NCI-H524 treated with DMSO at 0.1 percent for 48 hours (cell line): Measurements from ENCODE around the gene ANLN.

ENCODE experiments used
- DNase-seq: peaks from one replicate; lab custom pipeline; 2025; lab: John Stamatoyannopoulos, UW

Gene ANLN, protein sequence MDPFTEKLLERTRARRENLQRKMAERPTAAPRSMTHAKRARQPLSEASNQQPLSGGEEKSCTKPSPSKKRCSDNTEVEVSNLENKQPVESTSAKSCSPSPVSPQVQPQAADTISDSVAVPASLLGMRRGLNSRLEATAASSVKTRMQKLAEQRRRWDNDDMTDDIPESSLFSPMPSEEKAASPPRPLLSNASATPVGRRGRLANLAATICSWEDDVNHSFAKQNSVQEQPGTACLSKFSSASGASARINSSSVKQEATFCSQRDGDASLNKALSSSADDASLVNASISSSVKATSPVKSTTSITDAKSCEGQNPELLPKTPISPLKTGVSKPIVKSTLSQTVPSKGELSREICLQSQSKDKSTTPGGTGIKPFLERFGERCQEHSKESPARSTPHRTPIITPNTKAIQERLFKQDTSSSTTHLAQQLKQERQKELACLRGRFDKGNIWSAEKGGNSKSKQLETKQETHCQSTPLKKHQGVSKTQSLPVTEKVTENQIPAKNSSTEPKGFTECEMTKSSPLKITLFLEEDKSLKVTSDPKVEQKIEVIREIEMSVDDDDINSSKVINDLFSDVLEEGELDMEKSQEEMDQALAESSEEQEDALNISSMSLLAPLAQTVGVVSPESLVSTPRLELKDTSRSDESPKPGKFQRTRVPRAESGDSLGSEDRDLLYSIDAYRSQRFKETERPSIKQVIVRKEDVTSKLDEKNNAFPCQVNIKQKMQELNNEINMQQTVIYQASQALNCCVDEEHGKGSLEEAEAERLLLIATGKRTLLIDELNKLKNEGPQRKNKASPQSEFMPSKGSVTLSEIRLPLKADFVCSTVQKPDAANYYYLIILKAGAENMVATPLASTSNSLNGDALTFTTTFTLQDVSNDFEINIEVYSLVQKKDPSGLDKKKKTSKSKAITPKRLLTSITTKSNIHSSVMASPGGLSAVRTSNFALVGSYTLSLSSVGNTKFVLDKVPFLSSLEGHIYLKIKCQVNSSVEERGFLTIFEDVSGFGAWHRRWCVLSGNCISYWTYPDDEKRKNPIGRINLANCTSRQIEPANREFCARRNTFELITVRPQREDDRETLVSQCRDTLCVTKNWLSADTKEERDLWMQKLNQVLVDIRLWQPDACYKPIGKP

DNA sequence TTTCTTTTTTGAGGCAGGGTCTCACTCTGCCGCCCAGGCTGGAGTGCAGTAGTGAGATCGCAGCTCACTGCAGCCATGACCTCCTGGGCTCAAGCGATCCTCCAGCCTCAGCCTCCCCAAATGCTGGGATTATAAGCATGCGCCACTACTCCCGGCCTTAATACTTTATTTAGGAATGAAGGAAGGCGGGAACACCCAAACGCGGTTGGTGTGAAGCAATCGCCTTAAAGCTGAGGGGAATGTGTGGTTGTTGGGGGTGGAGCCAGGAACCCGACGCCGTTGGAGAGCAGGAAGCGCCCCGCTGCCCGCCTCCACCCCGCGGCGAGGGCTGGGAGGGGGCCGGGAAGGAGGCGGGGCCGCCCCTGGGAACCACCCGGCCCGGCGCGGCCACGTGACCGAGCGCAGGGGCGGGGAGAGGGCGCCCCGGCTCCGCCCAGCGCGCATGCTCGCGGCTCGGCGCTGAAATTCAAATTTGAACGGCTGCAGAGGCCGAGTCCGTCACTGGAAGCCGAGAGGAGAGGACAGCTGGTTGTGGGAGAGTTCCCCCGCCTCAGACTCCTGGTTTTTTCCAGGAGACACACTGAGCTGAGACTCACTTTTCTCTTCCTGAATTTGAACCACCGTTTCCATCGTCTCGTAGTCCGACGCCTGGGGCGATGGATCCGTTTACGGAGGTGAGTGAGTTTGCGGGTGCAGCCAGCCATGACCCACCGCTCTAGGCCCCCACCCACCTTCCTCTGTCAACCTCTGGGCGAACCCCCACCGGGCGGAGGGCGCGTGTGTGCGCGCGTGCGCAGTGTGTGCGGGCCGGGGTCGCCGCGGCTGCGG lies at the start of gene ANLN:
Gene ANLN, plus strand, starts transcription at position 492 of the 828 bp plus-strand sequence. Its CDS starts 165 bp downstream, at position 657.
- DNase-seq = peak; percentile 54

DNA sequence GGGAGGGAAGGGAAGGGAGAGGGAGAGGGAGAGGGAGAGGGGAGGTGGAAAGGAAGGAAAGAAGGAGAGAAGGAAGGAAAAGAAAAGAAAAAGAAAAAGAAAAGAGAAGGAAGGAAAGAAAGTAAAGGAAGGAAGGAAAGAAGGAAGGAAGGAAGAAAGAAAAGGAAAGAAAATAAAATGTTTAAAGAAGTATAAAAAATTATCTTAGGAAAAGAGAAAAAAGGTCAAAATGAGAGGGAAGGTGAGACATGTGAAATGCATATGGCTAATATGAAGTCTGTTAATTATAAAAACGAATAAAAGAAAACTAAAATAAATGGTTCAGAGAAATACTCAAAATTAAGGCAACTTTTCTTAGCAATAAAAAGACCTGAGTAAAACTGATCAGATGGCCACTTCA lies 46.1 kb upstream of the ANLN start:
- no peak for DNase-seq

DNA sequence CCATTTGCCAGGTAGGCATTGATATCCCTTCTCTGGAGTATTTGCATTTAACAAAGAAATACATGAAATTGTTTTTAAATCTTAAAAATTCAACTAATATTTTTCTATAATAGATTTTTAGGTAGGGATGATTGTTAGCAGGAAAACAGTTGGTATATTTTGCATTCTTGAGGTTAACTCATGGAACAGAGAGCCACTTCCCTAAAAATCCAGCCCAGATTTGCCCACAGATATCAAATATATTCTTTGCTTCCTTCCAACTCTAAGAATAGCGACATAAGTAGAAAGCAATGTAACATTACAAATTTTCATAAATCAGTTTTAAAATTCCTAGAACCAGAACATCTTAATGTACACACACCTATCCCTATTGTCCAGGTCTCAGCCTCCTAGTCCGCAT lies 45.0 kb upstream of the ANLN start:
- no peak for DNase-seq

DNA sequence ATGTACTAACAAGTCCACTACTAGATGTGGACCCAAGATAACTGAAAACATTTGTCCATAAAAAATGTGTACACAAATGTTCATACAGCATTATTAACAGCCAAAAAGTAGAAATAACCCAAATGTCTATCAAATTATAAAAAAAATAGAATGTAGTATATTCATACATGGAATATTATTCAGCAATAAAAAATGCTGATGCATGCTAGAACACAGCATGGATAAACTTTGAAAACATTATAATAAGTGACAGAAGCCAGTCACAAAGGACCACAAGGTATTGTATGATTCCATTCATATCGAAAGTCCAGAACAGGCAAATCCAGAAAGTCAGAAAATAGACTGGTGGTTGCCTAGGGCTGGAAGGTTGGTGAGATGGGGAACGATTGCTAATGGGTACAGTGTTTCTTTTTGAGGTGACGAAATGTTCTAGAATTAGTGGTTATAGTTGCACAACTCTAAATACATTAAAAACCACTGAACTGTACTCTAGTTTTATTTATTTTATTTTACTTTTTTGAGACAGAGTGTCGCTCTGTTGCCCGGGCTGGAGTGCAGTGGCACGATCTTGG lies 43.3 kb upstream of the ANLN start:
- DNase-seq = no peak

DNA sequence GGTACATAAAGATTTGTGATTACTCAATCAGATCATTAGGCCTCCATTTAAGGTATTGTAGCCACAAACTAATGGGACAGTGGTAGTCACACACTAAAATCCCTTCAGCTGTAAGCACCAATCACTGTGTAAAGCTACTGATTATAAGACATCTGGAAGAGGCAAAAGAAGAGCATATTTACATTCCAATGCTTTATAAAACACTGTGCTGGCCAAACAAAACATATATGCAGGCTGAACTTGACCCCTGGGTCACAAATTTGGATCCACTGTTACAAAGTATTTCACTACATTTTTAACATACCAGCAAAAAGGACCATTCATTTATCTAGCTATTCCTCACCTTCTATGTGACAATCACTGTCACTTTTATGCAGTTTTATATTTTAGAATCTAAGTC lies 41.4 kb upstream of the ANLN start:
- no peak for DNase-seq

DNA sequence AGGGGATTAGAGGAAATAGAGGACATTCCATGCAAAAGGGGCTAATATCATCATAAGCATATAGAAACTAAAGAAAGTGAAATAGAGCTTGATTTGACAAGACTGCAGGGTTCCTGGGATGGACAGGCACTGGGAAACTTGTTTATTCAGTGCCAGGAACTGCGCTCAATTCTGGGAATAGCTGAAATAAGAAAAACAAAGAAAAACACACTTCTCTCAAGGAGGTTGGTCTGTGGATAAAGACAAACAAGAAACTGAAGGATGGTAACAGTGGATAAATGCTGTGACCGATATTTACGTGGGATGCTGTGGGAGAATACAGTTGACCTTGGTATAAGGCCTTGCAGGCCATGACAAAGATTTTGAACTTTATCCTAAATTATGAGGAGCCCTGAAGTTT lies 40.9 kb upstream of the ANLN start:
- no peak for DNase-seq

DNA sequence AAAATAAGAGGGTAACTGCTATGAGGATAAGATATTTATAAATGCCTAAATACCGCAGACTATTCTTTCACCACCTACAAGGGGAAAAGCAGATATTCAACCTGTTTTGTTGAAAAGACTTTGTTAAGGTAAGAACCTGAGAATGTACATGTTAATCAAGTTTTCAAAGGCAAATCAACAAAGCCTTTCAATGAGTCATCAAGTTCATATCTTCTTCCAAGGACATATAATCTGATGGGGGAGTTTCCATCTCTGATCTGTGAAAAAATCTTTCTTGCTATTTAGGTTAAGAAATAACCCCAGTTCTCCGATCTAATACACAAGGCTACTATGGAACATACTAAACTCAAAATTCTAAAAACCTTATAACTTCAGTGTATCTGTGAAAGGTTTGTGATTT lies 40.0 kb upstream of the ANLN start:
- DNase-seq = no peak

DNA sequence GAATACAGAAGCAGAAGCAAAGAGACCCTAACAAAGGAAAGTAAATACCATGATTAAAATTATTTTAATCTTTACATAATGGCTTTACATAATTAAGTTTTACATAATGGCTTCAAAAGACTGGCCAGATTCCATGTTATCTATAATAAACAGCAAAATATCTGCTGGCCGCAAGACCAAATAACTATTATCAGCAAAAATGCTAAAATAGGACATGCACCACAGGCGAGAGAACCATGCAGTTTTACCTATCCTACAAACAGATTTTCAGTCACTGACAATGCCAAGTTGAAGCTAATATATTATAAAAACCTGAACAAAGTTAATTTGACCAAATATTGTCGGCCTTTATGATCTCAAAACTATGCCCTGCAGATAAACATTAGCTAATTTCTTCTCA lies 34.2 kb upstream of the ANLN start:
- DNase-seq = no peak

DNA sequence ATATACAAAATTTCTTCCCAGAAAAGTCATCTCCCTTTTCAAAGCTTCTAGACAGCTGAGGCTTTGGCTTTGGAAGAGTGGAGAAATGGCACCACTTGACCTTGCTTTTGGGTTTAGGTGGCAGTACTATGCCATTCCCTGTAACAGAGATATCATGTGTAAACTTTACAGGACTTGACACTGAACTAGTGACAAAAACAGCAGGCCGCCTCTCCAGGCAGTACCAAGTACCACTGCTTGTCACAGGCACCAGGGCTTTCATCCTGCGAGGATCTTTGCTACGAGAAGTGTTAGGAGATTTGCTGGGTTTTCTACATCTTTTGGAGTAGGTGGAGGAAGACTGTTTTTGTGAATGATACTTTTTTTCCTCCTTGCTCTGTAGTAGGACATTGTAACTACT lies 32.6 kb upstream of the ANLN start:
- no peak for DNase-seq

DNA sequence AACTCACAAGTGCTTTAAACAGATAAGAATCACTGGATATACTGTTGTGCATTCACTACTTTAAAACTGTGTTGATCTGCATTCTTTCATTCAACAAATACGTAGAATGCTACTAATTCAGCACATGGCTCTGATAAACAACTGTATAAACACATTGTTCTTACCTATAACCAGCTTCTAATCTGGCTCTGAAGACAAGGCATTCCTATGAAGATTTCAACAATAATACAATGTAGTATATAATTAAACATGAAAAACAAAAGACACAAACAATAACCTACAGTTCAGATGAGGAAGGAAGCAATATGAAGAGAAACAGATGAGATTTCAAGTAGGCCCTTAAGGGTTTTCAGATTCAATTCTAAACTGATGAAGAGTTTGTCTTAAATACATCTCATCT lies 31.1 kb upstream of the ANLN start:
- no peak for DNase-seq

DNA sequence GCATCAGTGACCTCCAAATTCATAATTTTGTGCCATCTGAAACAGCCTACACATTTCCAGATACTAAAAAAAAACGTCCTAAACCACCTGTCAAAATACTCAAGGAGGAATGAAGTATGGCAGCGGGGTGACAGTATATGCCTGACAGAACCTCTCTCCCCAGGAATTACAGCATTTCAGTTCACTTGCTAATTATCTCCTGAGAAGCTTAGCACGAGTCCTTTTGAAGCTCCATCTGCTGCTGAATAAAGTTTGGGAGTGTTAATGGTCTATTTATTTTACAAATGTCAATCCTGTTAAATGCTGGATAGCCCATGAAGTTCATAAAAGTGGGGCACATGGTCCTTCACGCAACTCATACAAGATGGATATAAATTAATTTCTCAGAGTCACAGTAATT lies 29.4 kb upstream of the ANLN start:
- DNase-seq = peak; percentile 96

DNA sequence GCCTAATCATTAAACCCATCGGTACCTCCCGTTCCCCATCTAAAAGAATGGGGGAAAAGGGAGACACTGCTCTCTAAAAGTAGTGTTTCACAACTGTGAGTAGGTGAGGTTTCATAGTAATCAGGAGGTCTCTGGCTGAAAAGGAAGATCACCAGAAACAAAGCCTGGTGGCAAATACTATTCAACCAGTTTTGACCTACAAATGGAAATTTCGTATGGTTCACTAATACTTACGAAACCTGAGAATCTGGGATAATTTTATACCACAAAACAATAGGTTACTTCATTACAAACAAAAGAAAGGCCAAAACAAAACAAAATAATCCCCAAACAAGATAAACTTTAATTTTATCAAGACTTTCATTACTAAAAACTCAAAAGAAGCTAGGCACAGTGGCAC lies 28.4 kb upstream of the ANLN start:
- no peak for DNase-seq

DNA sequence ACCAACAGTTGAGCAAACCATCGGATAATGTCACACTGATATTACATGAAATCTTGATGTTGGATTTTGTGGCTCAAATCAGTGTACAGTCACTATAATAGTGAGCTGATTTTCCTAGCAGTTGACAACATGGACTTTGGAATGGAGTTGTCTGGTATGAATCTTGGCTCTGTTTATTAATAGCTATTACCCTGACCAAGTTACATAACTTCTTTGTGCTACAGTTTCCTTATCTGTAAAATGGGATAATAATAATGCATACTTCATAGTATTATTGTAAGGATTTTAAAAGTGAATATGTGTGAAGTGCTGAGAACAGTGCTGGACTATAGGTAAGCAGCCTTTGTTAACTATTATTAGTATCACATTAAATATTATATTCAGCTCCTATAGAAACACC lies 26.1 kb upstream of the ANLN start:
- DNase-seq = no peak

DNA sequence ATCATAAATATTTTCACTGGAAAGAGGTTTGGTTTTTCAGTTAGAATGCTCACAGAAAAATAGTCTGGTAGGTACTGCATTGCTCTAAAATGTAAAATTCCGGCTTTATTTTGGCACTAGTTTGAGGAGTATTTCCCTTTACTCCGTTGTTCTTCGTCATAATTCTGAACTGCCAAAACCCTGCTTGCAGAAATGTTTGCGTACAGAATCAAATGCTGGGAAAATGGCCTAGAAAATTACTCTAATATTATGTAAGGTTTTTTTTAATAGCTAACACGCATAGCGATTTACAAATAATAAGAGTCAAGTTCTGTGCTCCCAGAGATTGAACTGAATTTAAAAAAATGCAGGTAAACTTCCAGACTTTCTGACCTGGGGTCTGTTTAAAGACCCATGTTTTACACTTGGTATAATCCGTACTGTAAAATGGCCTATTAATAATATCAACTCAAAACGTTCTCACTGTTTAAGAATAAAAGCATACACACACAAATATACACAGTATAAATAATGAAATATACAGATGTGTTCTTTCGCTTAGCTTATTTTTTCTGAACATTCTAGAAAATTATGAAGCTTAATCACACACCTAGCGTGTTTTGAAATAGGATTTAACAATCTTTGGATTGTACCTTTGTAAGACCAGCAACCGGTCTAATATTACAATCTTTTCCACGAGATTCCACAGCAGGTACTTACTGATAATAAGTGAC lies 23.5 kb upstream of the ANLN start:
- no peak for DNase-seq

DNA sequence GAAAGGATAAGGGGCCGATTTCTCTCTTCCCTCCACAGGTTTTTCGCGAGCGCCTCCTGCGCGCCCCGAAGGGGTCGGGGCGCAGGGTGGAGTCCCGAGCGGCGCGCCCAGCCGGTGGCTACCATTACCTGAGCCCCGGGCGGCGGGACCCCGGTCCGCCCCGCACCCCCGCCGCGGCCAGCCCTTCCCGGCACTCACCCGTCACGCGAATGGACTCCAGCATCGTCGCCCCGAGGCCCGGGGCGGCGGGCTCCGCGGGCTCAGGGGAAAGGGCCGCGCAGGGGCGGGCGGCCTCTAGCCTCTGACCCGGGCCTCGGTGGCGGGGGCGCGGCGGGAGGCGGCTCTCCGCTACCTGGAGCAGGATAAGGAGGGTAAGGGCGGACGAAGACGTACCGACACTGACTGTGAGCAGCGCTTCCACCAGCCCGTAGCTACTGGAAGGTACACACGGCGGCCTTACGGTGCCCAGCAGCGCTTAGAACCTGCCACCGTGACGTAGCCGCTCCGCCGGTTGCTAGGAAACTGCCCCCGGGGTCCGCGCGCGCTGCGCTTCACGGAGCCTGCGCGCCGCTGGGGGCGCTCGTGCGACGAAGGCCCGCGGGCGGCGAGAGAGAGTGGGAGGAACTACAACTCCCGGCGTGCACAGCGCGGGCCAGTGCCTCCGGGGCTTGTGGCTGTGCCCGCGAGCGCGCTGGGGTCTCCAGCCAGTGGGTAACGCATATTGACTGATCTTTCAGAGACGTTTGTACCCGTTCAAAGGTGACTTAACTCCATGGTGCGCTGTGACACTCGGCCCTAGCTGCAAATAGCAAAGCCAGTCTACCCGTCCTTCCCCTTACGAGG lies 22.7 kb upstream of the ANLN start:
- peak; percentile 54 for DNase-seq

DNA sequence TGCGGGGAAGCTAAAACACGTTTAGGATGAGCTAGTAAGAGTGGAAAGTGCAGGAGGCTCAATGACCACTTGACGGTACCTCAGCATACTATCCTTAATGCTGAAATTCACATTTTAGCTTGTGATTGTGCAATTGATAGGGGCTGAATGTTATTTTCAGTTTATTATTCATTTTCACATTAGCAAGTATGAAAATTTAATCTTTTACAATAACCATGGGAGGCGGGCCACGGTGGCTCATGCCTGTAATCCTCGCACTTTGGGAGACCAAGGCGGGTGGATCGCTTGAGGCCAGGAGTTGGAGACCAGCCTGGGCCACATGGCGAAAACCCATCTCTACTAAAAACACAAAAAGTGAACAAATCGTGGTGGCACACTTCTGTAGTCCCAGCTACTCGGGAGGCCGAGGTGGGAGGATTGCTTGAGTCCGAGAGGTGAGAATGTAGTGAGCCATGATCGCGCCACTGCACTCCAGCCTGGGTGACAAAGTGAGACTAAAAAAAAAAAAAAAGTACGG lies 22.0 kb upstream of the ANLN start:
- DNase-seq = no peak

DNA sequence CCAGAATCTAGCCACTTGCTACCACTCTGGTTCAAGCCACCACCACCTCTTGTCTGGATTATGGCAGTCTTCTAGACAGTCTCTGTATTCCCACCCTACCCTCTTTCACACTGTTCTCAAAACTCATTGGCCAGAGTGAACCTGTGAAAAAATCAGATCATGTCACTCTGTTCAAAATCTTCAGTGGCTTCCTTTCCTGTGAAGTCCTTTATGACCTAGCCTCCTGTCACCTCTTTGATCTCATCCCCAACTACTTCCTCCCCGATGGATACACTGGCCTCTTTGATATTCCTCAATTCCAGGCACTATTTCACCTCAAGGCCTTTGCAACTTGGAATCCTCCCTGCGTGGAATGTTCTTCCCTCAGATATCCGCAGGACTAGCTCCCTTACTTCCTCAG lies 21.2 kb upstream of the ANLN start:
- DNase-seq = no peak

DNA sequence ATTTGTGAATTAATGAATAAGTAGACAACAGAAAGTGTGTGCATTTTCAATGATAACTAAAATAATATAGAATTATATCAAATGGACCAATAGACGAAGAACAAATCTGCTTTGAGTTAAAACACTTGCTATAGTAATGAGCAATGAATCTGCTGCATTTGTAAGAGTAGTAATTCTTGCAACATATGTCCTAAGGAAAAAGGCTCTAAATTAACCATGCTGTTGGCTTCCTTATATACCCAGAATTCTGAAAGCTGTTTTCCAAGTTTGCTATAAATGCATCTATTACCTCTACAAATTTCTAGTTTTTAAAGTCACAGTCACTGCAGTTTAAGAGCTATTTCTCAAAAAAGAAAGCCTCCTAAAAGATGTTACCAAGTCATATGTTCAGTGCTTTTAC lies 20.5 kb upstream of the ANLN start:
- DNase-seq = no peak

DNA sequence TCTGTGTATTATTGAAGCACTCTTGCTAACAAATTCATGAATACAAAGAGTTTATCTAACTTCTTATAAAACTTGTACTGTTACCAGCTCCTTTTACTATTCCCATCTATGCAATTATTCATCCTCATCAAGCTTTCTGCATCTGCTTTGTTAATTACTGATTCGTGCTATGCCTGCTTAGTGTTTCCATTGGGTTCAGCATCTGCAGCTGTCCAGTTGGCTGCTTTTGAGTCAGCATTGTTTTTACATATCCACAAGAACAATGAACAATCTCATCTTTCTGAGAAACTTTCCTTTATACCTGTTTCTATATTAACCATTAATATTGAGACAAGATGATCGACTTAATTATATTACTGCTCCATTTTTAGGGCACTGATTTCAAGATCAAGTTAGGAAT lies 19.6 kb upstream of the ANLN start:
- DNase-seq = no peak

DNA sequence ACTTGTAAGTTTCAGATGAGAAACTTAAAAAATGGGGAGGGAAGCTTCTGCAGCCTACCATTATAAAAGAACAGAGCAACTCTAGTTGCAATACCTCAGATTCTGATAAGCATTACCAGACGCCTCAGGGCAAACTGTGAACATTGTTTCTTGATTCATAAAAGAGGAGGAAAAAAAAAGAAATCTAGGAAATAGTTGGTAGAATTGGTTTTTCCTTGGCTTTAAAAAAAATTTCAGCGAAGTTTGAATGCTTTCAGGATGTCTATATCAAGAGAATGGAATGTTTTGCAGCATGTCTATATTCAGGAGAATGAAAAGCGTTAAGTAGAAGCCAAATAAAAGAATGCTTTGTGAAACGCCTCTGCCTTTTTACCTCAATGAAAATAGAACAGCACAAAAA lies 17.5 kb upstream of the ANLN start:
- DNase-seq = no peak
